ENCODE measurements around the gene ACER3. TPM values are rescaled to one million over a fixed set of nuclear protein-coding genes. Genes with fewer than 3 reads are reported as not detected.

ACER3 gene
- total RNA-seq, 1 experiment from 2014 or later: 13.7 TPM

DNA sequence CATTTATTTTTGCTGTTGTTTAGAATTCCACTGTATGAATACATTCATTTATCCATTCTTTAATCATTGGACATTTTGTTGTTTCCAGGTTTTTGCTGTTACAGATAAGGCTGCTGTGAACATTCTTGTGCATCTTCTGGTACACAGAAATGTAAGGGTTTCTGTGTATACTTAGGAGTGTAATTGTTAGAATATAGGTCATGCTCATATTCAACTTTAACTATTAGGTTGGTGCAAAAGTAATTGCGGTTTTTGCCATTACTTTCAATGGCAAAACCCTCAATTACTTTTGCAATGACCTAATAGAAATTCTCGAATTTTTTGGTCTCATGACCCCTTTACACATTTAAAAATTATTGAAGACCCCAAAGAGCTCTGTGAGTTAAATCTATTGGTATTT lies 17.3 kb downstream of the ACER3 start (continued):
- TF ChIP-seq ATF6 (CRISPR knock-in tag; IDR thresholded peaks at IDR 0.05) (no peak), CBFB (CRISPR knock-in tag; IDR thresholded peaks at IDR 0.05; ENCODE audit: low read depth) (no peak)

DNA sequence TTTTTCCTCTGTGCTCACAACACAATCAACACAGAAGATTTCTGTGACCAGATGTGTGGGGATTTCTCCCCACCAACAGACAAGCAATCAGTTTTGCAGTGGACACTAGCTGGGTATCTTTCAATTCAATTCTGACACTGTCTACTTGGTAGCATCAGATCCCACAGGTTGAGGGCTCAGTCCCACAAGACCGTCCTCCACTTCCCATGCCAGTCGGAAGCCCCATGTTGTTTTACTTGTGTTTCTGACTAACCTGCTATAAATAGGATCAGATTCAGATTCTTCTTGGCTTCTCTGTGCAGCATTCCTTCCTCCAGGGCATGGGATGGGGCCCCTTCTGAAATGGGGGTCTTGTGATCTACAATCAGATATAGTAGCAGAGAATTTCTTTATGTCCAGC lies 19.6 kb downstream of the ACER3 start:
- no peak for DNase-seq (ENCODE audit: low spot score)
- Mint-ChIP-seq H3K36me3 (no peaks in the 10 kb centered on the region), H3K4me1 (peaks cover 6% of the 10 kb centered on the region), H3K4me3 (no peak overlapping the region), H3K9me3 (peaks cover 4% of the 10 kb centered on the region; the same call in 1 of the 2 replicates), H3K27ac (no peak overlapping the region), H3K27me3 (ENCODE audit: low read depth) (no peaks in the 10 kb centered on the region)
- ChIA-PET POLR2A (interaction anchor here (0.8 kb wide), 1 partner anchor 19 kb away, joined by 3 read pairs; no protein-coding TSS in a partner anchor), CTCF (interaction anchor here (1.1 kb wide), 1 partner anchor 39 kb away, joined by 3 read pairs; no protein-coding TSS in a partner anchor)
- no peak for ATAC-seq
- TF ChIP-seq HMGXB4 (CRISPR knock-in tag; IDR thresholded peaks at IDR 0.05) (no peak), NR3C1 (CRISPR knock-in tag; conservative IDR thresholded peaks at IDR 0.05; ENCODE audit: low read depth) (no peak), FOXP1 (CRISPR knock-in tag; IDR thresholded peaks at IDR 0.05; ENCODE audit: borderline replicate concordance) (no peak), ATF2 (CRISPR knock-in tag; IDR thresholded peaks at IDR 0.05; ENCODE audit: borderline replicate concordance, low read depth) (no peak), ZNF396 (CRISPR knock-in tag; IDR thresholded peaks at IDR 0.05; ENCODE audit: borderline replicate concordance) (no peak), ARID4B (CRISPR knock-in tag; IDR thresholded peaks at IDR 0.05; ENCODE audit: borderline replicate concordance) (no peak), ZNF281 (CRISPR knock-in tag; IDR thresholded peaks at IDR 0.05) (no peak), GRHL2 (CRISPR knock-in tag; IDR thresholded peaks at IDR 0.05; ENCODE audit: insufficient replicate concordance, severe bottlenecking) (no peak), GTF2I (CRISPR knock-in tag; conservative IDR thresholded peaks at IDR 0.05) (no peak), MLX (CRISPR knock-in tag; IDR thresholded peaks at IDR 0.05) (no peak), PRRX2 (CRISPR knock-in tag; IDR thresholded peaks at IDR 0.05) (no peak)
- TF ChIP-seq, protein P1, sequence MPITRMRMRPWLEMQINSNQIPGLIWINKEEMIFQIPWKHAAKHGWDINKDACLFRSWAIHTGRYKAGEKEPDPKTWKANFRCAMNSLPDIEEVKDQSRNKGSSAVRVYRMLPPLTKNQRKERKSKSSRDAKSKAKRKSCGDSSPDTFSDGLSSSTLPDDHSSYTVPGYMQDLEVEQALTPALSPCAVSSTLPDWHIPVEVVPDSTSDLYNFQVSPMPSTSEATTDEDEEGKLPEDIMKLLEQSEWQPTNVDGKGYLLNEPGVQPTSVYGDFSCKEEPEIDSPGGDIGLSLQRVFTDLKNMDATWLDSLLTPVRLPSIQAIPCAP (CRISPR knock-in tag; IDR thresholded peaks at IDR 0.05): no peak
- TF ChIP-seq, protein P2, sequence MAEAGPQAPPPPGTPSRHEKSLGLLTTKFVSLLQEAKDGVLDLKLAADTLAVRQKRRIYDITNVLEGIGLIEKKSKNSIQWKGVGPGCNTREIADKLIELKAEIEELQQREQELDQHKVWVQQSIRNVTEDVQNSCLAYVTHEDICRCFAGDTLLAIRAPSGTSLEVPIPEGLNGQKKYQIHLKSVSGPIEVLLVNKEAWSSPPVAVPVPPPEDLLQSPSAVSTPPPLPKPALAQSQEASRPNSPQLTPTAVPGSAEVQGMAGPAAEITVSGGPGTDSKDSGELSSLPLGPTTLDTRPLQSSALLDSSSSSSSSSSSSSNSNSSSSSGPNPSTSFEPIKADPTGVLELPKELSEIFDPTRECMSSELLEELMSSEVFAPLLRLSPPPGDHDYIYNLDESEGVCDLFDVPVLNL (CRISPR knock-in tag; IDR thresholded peaks at IDR 0.05; ENCODE audit: borderline replicate concordance, low read depth): no peak

Measured in WTC11 (cell line).